GM19035 (cell line): ENCODE data around the gene ZNF783.
A peak's percentile ranks its signal among the peaks of the same experiment; 100 is the strongest.
"Not testable (repeated sequence)": the region's sequence is repeated elsewhere in the genome, so short reads cannot be mapped to it uniquely, and the experiment has no call there.

Experiments
- ATAC-seq: cut with Tn5 transposase; IDR thresholded peaks from one replicate; pipeline ENCODE4 v1.9.1; 2021; ENCODE audit not compliant: unreplicated experiment

The ZNF783 gene

GRCh38 chr7:149239345-149240143, 22.5 kb upstream of the ZNF783 start, which contains the start of gene ZNF212:
Gene ZNF212, plus strand, starts transcription at chr7:149239651. Its CDS starts 128 bp downstream, at chr7:149239779.
- peak; percentile 99 for ATAC-seq

GRCh38 chr7:149240637-149241036, 21.4 kb upstream of the ZNF783 start:
- ATAC-seq = no peak

GRCh38 chr7:149241696-149242095, 20.3 kb upstream of the ZNF783 start:
- ATAC-seq = no peak

GRCh38 chr7:149245244-149245643, 16.8 kb upstream of the ZNF783 start:
- peak; percentile 57 for ATAC-seq

- ATAC-seq = no peak
Measured at GRCh38 chr7:149245744-149246143, 16.3 kb upstream of the ZNF783 start.

GRCh38 chr7:149248777-149249176, 13.2 kb upstream of the ZNF783 start:
- no peak for ATAC-seq

GRCh38 chr7:149250151-149250550, 11.8 kb upstream of the ZNF783 start:
- not testable (repeated sequence) for ATAC-seq

GRCh38 chr7:149251518-149251917, 10.5 kb upstream of the ZNF783 start:
- ATAC-seq = not testable (repeated sequence)

GRCh38 chr7:149252378-149252777, 9.6 kb upstream of the ZNF783 start:
- no peak for ATAC-seq

- no peak for ATAC-seq
Measured at GRCh38 chr7:149253665-149254064, 8.3 kb upstream of the ZNF783 start.

GRCh38 chr7:149254181-149254858, 7.7 kb upstream of the ZNF783 start:
- no peak for ATAC-seq

GRCh38 chr7:149255174-149255573, 6.8 kb upstream of the ZNF783 start:
- no peak for ATAC-seq

- ATAC-seq = no peak
Measured at GRCh38 chr7:149256568-149256967, 5.4 kb upstream of the ZNF783 start.

GRCh38 chr7:149257146-149257545, 4.8 kb upstream of the ZNF783 start:
- no peak for ATAC-seq

GRCh38 chr7:149261316-149261828, 624 bp upstream of the ZNF783 start:
- ATAC-seq = peak; percentile 4

GRCh38 chr7:149266451-149266850, 4.5 kb downstream of the ZNF783 start:
- no peak for ATAC-seq

GRCh38 chr7:149267733-149268132, 5.7 kb downstream of the ZNF783 start:
- no peak for ATAC-seq

- ATAC-seq = not testable (repeated sequence)
Measured at GRCh38 chr7:149274424-149274823, 12.4 kb downstream of the ZNF783 start.

- ATAC-seq = no peak
Measured at GRCh38 chr7:149277871-149278270, 15.9 kb downstream of the ZNF783 start.

- ATAC-seq = no peak
Measured at GRCh38 chr7:149278396-149278795, 16.4 kb downstream of the ZNF783 start.

GRCh38 chr7:149279111-149279743, 17.2 kb downstream of the ZNF783 start:
- no peak for ATAC-seq

GRCh38 chr7:149280151-149280550, 18.2 kb downstream of the ZNF783 start:
- no peak for ATAC-seq
